Vagina (tissue), 2 donors: ENCODE measurements around the gene SLC37A2.

Experiments
- CTCF ChIP-seq, 3 experiments: fragments of 450-650 bp in 2 of 3; fragments of 200-600 bp in 1 of 3; sonication (generic) in 1 of 3; IDR thresholded peaks; one replicate each; pipeline ENCODE4 v1.5.1; 2017 to 2019; ENCODE audit warnings: antibody characterized with exemption in 3 of 3, mild to moderate bottlenecking in 2 of 3, moderate library complexity in 2 of 3
- POLR2A ChIP-seq, 2 donors: fragments of 450-650 bp; IDR thresholded peaks; one replicate each; pipeline ENCODE4 v1.6.1; 2017; ENCODE audit warnings: antibody characterized with exemption in 2 of 2, mild to moderate bottlenecking in 2 of 2, moderate library complexity in 2 of 2
- POLR2AphosphoS5 ChIP-seq, 2 donors: sonication (generic); formaldehyde crosslinking; IDR thresholded peaks; one replicate each; pipeline ENCODE4 v1.9.0; 2017; ENCODE audit warnings: antibody characterized with exemption in 2 of 2, mild to moderate bottlenecking in 2 of 2, low read depth in 1 of 2; ENCODE audit not compliant: insufficient read depth in 1 of 2

GRCh38 chr11:125092669-125093068, 29.6 kb downstream of the SLC37A2 start:
- TF ChIP-seq CTCF (IDR thresholded peaks at IDR 0.05) (no peak), POLR2A (IDR thresholded peaks at IDR 0.05) (no peak), POLR2AphosphoS5 (IDR thresholded peaks at IDR 0.05; ENCODE audit: insufficient read depth in 1 of 2, low read depth in 1 of 2) (no peak)
